GM18907 (cell line): Measurements from ENCODE around the gene PAGE4.

Source experiments
- ATAC-seq: cut with Tn5 transposase; IDR thresholded peaks from one replicate; pipeline ENCODE4 v1.9.1; 2021; ENCODE audit warnings: mild to moderate bottlenecking, moderate library complexity; ENCODE audit not compliant: unreplicated experiment

Gene PAGE4, protein sequence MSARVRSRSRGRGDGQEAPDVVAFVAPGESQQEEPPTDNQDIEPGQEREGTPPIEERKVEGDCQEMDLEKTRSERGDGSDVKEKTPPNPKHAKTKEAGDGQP

DNA sequence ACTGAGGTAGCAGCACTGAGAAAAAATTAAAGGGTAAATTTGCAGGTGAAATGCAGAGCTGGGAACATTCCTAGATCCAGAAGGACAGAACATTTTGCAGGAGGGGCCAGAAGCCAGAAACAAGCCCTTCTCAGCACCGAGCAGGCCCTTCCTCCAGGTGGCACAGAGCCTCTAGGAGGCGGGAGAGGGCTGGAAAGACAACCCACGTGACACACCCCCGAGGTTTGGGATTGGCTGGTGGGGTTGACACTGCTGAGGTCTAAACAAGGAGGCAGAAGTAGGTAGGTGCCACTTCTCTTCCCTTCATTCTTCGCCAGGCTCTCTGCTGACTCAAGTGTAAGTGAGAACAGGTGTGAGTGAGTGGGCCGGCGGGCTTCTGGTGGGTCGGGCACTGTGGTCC is at the start of gene PAGE4:
TSS of gene PAGE4 (plus strand) at position 288 of the 400 bp plus-strand sequence. CDS start 1,126 bp downstream, outside the sequence.
- no peak for ATAC-seq

DNA sequence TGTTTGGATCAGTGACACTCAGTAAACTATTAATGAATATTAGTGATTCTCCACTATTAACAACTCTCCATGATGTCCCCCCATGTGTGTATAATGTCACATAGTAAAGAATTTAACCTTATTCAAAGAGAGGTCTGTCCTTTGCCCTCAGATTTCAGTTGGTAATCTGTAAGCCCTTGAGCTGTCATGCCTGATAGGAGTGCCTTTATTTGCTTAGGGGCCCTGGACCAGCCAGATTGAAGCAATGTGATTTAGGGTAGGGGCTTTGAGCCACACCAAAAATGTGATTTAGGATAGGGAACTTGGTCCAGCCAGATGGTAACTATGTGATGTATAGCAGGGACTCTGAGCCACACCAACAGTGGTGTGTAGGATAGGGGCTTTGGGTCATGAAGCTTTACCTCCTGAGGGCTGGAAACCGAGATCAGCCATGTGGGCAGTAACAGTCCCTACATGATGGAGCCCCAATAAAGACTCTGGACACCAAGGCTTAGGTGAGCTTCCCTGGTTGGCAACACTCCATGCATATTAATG is 44.3 kb upstream of the PAGE4 start:
- ATAC-seq, result no peak

DNA sequence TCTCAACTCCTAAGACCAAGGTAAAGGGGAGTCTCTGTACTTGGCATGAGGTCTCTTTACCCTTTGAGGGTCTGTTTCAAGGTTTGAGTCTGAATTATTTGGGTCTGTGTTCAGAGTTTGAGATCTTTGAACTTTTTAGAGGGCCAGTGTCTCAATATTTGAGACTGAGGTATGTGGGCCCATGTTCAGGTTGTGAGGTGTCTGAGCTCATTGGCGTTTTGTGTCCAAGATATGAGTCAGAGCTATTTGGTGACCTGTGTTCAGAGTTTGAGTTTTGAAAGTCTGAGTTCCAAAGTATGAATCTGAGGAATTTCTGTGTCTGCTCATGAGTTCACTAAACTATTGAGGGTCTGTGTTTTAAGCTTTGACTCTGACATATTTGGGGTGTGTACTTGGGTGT is 36.7 kb upstream of the PAGE4 start:
- ATAC-seq, result no peak

DNA sequence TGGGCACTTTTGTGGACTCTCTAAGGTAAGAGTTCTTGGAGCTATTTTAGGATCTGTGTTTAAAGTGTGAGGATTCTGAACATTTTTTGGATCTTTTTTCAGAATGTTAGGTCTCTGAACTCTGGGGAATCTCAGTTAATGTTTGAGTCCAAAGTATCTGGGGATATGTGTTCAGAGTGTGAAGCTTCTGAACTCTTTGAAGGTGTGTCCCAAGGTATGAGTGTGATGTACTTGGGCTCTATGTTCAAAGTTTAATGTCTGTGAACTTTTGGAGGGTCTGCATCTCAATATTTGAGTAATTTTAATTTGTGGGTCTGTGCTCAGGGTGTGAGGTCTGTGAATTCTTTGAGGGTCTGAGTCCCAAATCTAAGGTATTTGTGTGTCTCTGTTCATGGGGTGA is 35.4 kb upstream of the PAGE4 start:
- ATAC-seq, result no peak

DNA sequence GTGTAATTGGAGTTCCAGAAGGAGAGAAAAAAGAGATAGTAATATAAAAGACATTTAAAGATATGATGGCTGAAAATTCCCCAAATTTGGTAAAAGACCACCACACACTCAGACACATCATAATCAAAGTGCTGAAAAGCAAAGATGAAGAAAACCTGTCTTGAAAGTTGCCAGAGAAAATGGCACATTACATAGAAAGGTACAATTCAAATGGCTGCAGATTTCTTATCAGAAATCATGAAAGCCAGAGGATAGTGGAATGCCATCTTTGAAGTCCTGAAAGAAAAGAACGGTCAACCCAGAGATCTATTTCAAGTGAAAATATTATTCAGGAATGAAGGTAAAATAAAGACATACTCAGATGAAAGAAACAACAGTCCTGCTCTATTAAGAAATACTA is 29.3 kb upstream of the PAGE4 start:
- no peak for ATAC-seq

DNA sequence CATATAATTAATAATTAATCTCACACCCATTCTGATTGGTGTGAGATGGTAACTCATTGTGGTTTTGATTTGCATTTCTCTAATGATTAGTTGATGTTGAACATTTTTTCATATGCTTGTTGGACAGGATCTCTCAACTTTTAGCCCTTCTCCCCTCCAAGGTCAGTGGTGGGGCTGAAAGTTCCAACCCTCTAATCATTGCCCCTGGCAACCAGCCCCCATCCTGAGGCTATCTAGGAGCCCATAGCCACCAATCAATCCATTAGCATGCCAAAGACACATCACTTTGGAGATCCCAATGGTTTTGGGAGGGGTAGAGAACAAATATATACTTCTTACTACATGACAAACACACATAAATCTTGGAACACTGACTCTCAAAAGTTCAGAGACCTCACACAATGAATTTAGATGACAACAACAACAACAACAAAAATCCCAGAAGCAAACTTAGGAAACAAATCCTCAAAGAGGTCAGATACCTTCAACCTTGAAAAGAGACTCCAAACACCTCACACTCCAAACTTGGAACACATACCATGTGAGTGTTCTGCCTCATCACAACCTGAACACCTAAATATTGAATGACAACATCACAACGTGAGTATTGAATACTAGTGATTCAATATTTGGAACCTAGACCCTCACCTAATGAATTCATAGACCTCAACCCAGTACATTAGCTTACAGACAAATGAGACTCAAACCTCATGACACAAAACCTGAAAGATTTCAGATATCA is 19.0 kb upstream of the PAGE4 start:
- ATAC-seq, result no peak

DNA sequence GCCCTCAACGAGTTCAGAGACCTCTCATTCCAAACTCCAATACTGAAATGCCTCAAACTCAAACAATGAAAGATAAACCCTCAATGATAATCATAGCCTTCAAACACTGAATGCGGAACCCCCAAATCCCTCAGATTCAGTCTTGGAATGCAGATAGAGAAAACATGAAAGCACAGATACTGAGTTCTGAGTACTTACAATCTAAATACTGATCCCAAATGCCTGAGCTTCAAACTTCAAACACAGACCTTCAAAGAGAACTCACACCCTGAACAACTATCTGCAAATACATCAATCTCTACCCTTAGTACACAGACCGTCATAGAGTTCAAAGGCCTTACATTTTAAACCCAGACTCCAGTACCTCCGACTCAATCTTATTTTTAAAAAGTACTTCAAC is 16.9 kb upstream of the PAGE4 start:
- no peak for ATAC-seq

DNA sequence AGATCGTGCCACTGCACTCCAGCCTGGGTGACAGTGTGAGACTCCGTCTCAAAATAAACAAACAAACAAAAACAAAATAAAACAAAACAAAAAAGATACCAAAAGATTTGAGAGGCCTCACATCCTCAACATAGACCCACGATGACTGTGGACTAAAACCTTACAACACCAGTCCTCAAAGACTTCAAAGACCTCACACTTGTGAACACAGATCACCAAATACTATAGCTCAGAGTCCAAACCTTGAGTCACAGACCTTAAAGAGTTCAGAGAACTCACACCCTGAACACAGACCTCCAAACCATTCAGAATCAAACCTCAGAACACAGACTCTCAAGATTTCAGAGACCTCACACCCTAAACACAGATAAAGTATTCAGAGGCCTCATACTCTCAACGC is 12.7 kb upstream of the PAGE4 start:
- no peak for ATAC-seq

DNA sequence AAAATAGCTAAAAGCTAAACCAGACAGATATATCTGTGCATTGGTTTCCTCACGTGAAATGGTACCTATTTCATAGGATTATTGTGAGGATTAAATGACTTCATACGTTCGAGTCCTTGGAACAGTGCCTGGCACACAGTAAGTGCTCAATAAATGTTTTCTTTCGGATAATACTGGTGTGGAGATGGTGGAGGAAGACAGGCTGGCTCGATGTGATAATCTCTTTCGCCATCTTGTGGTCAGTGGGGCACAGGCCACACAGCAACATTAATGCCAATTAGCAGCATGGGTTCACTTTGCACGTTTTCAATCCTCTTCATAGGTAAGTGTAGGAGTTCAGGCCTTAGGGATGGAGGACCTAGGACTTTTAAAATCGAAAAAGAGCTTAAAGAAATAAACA is 9.3 kb downstream of the PAGE4 start:
- peak; percentile 77 for ATAC-seq

DNA sequence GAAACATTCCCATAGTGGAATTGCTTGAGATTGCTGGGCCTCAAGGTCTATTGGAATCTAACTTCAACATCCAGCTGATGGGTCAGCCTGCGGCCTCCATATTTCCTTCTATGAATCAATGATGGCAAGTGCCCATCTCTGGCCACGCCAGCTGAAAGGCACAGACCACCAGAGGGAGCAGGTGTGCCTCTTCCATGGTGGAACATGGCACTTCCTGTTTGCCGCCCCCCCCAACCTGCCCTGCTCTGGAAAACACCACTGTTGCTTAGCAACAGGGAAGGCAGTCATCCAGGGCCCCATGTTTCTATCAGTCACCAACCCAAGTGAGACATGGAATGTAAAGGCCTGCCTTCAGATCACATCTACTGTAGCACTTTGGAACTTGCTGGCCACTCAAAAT is 11.6 kb downstream of the PAGE4 start:
- ATAC-seq, result peak; percentile 63

DNA sequence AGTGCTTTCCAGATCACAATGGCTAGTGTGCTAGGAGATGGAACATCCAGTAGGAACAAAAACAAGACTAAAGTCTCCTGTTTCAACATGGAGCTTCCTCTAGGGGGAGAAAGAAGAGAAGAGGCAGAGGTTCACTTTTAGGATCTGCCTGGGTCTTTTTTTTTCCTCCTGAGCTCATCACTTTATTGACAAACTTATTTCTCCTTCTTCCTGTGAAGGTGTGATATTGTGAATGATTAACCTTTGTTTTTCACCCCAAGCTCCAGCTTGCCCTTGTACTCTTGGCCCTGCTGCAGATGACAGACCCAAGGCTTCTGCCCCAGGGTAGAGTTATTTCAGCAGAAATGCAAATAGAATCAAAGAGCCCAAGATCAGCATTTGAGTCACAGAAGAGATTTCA is 13.5 kb downstream of the PAGE4 start:
- no peak for ATAC-seq

DNA sequence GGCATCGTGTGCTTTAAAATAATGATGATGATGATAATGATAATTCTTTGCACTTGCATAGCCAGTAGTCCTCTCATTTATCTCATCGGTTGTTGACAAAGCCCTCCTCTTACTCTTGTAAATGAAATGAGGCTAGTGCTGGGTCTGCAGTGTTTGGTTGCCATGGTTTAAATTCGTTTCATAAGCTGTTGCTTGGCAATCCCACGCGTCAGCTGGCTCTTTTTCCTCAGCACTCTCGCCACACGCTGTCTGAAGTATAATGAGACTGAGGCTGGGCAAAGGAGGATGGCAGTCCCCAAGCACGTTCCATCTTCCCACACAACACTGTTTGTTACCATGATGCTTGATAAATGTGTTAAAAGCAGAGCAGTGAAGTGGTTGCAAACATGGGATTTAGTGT is 15.5 kb downstream of the PAGE4 start:
- no peak for ATAC-seq

DNA sequence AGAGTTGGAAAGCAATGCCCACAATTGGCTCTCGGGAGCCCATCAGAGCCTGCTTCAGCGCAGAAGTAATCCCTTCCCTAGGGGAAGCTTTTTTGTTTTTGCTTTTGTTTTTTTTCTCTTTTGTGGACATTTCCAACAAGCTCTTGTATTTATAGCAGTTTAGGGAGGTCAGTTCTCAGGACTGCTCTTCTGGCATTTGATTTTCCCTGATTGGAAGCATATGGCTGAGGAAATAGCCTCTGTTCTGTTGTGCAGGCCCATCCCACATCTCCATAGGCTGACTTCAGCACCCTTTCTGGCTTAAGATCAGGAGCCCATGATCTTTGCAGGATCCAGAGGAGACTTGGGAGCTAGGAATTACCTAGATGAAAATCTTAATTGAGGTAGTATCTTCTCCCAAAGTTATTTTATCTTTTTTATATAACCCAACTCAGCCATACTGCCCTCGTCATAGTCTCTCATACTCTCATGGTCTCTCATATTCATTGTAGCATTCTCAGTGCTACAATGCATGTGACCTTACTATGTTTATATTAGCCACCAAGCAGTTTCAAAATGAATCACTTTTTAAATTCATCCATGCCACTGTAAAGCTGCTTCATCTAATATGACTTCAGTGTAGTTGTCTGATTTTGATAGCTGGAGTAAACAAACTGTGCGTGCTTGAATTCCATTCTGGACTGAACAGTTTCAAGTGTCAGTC is 16.7 kb downstream of the PAGE4 start:
- ATAC-seq, result no peak

DNA sequence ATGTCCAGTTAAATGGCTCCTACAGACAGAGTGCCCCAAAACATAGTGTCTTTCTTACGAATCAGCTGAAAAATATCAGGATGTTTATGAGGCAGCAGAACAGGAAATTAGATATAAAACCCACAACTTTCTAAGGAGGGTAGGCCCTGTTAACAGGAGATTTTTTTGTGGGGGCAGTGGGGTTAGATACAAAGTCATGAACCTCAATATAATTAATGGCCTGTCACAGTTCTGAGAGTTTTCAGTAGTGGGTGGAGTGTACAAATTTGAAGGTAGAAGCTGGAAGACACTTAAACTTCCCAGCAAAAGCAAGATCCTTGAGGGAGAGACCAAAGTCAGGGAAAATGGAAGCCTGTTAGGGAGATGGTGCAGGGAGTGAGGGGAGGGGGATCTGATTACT is 17.4 kb downstream of the PAGE4 start:
- ATAC-seq, result no peak

DNA sequence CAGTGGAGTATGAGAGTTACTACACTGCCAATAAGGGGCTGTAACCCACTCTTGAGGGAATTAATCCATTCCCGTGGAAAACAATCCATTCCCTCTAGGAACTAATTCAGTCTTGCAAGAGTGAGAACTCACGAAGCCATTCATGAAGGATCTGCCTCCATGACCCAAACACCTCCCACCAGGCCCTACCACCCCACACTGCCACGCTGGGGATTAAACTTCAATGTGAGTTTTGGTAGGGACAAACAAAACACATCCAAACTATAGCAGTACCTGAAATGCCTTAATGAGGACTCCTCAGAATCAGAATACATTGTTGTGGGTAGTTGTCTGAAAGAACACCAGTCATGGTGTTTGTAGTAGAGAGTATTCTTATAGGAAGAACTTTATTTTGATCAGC is 19.2 kb downstream of the PAGE4 start:
- no peak for ATAC-seq

DNA sequence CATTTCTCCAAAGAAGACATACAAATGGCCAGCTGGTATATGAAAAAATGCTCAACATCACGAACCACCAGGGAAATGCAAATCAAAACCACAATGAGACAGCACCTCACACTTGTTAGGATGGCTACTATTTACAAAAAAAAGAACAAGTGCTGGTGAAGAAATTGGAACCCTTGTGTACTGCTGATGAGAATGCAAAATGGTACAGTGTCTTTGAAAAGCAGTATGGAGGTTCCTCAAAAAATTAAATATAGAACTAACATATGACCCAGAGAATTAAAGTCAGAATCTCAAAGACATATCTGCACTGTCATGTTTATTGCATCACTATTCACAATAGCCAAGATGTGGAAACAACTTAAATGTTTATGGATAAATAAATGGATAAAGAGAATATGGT is 20.9 kb downstream of the PAGE4 start:
- no peak for ATAC-seq

DNA sequence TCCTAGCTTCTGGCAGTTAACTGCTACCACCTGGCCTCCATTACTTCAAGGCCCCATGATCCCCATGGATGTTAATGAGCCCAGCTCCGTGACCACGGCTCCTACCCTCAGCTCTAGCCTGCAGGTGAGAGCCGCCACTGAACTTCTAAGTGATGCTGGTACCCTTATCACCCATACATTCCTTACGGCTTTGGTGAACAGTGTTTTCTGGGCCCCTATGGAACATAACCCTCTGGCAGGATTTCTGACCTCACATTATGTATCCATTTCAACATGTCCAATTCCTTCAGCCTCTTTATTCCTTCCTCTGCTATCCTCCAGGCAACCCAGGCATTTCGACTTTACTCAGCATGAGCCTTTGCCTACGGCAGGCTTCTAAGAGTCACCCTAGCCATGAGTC is 24.6 kb downstream of the PAGE4 start:
- no peak for ATAC-seq

DNA sequence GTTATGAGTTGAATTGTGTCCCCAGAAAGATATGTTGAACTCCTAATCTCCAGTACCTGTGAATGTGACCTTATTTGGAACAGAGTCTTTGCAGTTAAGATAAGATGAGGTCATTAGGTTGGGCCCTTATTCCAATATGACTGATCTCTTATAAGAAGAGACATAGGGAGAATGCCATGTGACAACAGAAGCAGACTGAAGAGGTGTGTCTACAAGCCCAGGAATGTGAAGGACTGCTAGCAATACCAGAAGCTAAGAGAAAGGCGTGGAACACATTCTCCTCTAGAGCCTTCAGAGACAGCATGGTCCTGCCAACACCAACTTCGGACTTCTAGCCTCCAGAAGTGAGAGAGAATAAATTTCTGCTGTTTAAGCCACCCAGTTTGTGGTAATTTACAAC is 27.7 kb downstream of the PAGE4 start:
- no peak for ATAC-seq

DNA sequence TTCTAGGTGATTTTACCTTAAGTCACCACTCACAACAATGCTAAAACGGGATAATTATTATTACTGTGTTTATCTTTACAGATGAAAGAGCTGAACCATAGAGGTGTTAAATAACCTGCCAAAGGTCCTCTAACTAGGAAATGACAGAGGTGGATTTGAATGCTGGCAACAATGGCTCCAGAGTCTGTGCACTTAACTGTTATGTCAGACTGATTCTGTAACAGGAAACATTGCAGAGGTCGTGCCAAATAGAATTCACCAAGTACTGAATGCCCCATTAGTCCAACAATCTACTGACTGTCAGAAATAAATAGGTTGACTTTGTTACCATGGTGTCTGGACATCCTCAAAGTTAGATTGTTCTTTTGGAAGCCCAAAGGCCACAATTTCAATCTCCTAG is 29.2 kb downstream of the PAGE4 start:
- no peak for ATAC-seq

DNA sequence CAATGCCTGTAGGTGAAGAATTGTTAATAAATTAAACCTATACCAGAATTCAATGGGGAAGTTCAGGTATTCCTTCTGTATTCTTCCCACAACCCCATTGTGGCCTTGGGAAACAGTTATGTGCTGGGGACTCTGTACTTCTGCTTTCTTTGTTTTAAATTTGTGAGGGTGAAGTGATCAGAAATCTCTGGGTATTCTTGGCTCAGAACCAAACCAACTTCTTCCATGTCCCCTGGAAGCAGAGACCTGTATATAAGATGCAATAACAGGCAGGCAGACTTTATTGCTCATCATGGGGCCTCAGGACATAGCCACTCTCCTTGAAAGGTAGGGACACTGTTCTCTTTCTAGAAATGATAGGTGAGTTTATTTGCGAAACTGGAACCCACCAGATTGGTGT is 30.4 kb downstream of the PAGE4 start:
- no peak for ATAC-seq

DNA sequence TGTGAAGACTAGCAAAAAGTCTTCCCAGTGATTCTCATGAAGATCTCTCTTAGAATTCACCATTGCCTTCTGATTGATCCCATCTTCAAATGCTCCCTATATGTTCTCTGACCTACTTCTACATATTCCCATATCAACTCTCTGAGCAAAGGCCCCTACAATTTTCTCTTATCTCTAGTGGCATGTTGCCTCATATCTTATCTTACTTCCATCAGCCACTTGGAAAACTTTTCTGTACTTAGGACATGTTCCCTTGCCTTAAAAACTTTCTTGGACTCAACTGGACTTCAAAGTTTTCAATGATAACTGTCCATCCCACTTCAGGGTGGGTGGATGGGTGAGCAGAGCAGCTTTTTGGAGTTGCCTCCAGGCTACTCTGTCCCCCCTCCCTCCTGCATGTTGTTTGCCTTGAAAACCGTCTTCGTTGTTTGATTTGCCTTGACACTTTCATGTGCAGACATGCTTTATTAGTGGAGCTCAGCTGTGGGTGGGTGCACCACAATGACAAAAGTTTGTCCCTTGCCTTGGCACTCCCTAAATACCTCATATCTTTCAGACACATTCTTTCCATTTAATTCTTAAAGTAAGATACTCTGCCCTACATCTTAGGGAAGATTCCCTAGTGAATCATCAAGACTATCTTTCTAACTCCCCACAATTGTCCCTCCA is 31.9 kb downstream of the PAGE4 start:
- ATAC-seq, result no peak

DNA sequence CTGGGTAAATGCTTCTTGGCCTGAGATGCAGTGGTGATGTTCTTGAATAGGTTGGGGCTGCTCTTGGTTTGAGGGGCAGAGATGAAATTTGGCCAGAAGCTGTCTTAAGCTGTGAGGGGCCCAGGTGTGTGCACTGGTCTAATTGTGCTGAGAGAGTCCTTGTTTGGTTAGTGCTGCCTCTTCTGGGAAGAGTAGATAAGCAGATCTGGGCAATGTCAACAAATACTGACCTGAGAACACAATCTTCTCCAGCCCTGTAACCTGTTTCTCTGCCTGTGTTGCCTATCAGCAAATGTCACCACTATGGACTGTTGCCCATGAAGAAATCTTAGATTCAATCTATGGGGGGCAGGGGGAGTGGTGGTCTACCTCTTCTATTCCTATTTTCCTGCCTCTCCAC is 33.0 kb downstream of the PAGE4 start:
- ATAC-seq, result no peak
